GM10266 (cell line): ENCODE measurements around the gene CFAP99.

ENCODE experiments used
- DNase-seq: peaks from one replicate; pipeline ENCODE4 v3.0.0; 2012; ENCODE audit errors: extremely low spot score
- TF ChIP-seq, protein P1 (sequence below): IDR thresholded peaks from 2 replicates; pipeline ENCODE4 v1.5.1; 2012; ENCODE audit warnings: mild to moderate bottlenecking, low read depth; ENCODE audit not compliant: control insufficient read depth, insufficient read depth; ENCODE audit errors: missing control alignments

The CFAP99 gene

DNA sequence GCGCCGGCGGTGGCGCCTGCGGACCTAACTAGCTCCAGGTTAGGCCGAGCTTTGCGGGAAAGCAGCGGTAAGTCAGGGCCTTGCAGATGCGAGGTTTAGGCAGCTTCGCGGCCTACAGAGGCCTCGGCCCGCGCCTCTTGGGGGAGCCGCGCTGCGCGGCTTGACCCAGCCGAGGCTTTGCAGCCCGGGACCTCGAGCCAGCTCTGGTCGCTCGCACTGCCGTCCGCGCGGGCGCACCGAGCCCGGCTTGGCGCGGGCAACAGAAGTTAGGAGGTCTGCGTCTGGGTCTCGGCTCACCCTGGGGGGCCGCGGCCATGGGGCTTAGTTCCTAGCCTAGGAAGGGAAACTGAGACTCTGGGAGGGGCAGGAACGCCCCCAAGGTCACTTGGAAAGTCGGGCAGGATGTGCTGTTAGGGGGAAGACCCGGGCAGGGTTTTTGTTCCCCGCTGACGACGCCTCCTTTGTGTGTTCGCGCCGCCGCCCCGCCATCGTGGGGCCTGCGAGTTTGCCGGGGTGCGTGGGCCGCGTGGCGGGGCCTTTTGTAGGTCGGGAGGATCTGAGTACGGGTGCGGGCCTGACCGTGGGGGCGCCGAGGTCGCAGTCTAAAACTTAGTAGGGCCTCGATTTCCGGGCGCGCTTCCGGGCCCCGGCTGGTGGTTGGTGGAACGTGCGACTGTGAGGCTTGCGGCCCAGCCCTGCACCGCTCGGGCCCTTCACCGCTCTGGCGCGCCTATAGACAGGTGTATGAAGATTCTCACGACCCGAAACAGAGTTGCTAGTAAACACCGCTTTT lies 50.6 kb downstream of the CFAP99 start:
- TF ChIP-seq, protein P1, sequence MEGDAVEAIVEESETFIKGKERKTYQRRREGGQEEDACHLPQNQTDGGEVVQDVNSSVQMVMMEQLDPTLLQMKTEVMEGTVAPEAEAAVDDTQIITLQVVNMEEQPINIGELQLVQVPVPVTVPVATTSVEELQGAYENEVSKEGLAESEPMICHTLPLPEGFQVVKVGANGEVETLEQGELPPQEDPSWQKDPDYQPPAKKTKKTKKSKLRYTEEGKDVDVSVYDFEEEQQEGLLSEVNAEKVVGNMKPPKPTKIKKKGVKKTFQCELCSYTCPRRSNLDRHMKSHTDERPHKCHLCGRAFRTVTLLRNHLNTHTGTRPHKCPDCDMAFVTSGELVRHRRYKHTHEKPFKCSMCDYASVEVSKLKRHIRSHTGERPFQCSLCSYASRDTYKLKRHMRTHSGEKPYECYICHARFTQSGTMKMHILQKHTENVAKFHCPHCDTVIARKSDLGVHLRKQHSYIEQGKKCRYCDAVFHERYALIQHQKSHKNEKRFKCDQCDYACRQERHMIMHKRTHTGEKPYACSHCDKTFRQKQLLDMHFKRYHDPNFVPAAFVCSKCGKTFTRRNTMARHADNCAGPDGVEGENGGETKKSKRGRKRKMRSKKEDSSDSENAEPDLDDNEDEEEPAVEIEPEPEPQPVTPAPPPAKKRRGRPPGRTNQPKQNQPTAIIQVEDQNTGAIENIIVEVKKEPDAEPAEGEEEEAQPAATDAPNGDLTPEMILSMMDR, result peak; percentile 12
- DNase-seq, result peak; percentile 81

DNA sequence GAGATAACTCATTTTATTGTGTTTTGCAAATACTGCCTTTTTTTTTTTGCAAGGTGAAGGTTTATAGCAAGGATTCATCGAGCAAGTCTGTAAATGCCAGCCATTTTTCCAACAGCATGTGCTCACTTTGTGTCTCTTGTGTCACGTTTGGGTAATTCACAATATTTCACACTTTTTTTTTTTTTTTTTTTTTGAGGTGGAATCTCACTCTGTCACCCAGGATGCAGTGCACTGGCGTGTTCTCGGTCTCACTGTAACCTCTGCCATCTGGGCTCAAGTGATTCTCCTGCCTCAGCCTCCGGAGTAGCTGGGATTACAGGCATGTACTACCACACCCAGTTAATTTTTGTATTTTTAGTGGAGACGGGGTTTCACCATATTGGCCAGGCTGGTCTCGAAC lies 52.0 kb downstream of the CFAP99 start:
- TF ChIP-seq, protein P1, result no peak
- no peak for DNase-seq

DNA sequence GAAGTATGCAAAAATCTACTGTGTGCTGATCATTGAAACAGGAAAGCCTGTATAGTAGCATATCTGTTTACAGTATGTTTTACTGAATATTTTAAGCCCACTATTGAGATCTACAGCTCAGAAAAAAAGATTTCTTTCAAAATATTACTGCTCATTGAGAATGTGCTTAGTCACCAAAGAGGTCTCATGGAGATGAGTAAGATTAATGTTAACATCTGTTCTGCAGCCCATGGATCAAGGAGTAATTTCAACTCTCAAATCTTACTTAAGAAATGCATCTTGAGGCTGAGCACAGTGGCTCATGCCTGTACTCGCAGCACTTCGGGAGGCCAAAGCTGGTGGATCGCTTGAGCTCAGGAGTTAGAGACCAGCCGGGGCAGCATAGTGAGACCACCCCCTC lies 53.4 kb downstream of the CFAP99 start:
- TF ChIP-seq, protein P1, result no peak
- no peak for DNase-seq

DNA sequence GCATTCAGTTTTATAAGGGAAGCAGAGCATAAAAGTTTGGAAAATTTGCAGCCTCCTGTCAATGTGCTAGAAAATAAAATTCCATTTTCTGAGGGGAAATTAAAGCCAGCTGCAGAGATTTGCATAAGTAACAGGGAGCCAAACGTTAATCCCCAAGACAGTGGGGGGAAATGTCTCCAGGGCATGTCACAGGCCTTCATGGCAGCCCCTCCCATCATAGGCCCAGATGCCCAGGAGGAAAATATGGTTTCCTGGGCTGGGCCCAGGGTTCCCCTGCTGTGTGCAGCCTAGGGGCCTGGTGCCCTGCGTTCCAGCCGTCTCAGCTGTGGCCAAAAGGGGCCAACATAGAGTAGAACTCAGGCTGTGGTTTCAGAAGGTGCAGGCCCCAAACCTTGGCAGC lies 59.5 kb downstream of the CFAP99 start:
- DNase-seq, result no peak
- TF ChIP-seq, protein P1, result no peak

DNA sequence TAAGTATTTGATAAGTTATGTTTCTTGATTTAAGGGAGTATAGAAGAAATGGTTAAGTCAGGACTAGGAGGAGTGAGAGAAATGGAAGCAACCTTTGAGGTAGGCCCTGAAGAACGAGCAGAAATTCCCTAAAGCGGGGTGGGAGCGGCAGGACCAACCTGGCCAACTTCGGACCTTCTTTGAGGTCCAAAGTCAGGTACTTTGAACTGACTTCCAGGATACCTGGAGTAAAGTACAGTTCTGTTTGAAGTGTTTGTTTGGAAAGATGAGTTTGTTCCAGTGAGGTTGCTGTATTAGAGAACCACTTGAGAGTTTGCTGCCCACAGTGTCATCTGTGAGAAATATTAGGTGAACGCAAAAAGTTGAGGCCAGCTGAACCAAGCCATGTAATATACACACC lies 61.9 kb downstream of the CFAP99 start:
- TF ChIP-seq, protein P1, result no peak
- DNase-seq, result no peak

DNA sequence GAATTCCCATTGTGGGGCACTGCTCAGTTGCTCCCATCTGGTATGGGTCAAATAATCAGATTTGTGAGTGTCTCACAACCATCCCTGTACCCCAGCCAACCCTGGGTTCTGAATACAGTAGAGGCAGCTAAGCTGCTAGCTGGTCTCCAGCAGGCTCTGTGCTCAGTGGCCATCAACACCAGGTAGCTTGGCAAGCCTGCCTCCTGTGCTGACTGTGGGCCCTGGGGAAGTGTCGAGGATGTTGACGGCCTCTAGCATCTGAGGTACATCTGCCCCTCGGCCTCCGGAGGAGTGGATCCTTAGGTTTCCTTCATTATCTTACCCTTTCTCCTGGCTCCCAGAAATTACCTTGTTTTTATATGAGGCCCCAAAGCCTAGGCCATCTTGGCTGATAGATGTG lies 63.4 kb downstream of the CFAP99 start:
- TF ChIP-seq, protein P1, result no peak
- DNase-seq, result no peak

DNA sequence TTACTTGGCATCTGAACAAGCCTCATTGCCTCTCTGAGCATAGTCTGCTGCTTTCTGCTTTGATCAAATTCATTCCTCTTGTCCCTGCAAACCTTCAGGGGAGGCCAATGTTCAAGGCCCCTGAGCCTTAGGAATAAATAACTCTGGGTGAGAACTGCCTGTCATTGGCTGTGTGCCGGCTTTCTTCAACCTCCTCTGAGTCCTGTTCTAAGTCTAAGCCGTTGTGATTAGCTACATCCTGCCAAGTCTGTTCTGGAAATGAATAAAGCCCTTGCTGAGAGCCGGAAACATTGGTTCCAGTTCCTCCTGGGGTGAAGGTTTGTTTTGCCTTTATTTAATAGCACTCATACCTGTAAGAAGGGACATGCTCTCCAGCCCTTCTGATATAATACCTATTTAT lies 63.9 kb downstream of the CFAP99 start:
- peak; percentile 52 for DNase-seq
- TF ChIP-seq, protein P1, result no peak
